GM21526 (cell line): ENCODE measurements around the gene CEACAM4.

Experiments used
- ATAC-seq: cut with Tn5 transposase; IDR thresholded peaks from one replicate; pipeline ENCODE4 v1.9.1; 2021; ENCODE audit warnings: moderate library complexity; ENCODE audit not compliant: unreplicated experiment, low FRiP score

The CEACAM4 gene

GRCh38 chr19:41617941-41618730, 8.7 kb downstream of the CEACAM4 start:
- no peak for ATAC-seq

DNA sequence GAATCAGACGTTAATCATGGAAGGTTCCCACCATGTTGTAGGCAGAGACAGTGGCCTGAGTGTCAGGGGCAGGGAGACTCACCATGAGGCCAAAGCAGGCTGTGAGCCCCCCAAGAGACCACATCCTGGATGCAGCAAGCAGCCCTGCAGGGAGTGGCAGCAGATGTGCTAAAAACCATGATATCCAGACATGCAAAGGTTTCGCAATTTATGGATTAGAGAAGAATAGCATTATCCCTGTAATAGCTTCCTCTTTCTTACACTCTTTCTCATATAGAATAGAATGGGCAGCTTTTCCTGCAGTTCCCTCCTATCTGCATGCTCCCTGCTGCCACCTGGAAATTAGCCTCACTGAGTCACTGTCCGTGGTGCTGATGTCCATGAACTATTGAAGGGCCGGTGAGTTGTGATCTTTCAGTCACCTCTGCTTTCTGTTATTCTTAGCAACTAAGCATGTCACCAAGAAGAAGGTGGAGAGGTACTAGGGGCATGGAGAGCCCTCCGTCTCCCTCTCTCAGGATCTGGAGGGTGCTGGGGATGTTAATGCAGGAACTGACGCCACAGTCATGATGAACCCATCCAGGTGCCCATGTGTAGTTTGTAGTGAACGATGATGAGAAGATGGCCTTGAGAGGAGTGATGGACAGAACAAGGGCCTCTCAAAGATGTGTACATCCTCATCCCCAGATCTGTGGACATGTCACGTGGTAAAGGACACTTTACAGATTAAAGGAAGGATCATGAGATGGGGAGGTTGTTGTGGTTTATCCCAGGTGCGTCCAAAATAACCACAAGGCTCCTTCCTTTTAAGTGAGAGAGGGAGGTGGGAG, 9.9 kb downstream of the CEACAM4 start:
- no peak for ATAC-seq

GRCh38 chr19:41615207-41615606, 11.7 kb downstream of the CEACAM4 start:
- ATAC-seq: no peak

DNA sequence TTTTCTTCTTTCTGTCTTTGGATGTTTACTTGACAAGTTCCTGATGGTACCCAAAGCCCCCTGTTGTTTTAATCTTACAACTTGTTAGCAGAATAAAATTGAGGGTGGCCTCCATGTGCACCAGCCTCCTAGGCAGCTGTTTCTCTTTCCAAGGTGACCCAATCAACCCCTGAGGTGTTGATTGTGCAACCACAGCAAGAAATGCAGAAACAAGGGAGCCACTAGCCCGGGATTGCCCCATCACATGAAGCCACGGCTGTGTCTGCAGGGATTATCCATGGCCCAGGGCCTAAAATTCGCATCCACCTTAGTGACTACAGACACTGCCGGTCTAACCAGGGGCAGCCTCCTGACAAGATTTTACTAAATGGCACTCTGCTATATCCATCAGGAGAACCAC, 14.4 kb downstream of the CEACAM4 start:
- no peak for ATAC-seq

DNA sequence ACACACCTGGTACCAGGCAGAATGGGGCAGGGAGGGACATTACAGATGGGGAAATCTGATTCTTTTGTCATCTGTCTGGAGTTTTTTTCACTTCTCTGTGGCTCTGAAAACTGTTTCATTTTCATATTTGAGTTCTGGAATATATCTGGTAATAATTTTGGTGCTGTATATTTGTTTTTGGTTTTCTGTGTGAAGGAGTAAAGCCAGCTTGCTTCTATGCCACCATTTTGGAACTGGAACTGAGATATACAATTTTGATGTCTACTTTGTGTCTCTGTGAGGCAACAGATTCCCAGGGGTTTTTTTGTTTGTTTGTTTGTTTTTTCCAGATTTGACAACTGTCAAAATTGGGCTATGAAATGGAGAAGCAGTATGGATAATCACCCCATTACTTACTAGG, 16.1 kb downstream of the CEACAM4 start:
- no peak for ATAC-seq

DNA sequence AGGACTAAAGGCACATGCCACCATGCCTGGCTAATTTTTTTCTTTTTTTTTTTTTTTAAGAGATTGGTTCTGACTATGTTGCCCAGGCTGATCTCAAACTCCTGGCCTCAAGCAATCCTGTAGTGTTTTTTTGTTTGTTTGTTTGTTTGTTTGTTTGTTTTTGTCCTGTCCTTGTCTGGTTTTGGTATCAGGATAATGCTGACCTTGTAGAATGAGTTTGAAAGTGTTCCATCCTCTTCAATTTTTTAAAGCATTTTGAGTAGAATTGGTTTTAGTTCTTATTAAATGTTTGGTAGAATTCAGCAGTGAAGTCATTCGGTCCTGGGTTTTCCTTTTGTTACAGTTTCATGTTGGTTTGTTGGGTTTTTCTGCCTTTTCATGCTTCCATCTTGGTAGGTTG, 19.2 kb downstream of the CEACAM4 start:
- ATAC-seq: no peak

GRCh38 chr19:41606215-41606837, 20.5 kb downstream of the CEACAM4 start:
- ATAC-seq: no peak

GRCh38 chr19:41604831-41605230, 22.0 kb downstream of the CEACAM4 start:
- ATAC-seq: no peak

- ATAC-seq: no peak
These were observed 25.1 kb downstream of the CEACAM4 start for GRCh38 chr19:41601771-41602170.

DNA sequence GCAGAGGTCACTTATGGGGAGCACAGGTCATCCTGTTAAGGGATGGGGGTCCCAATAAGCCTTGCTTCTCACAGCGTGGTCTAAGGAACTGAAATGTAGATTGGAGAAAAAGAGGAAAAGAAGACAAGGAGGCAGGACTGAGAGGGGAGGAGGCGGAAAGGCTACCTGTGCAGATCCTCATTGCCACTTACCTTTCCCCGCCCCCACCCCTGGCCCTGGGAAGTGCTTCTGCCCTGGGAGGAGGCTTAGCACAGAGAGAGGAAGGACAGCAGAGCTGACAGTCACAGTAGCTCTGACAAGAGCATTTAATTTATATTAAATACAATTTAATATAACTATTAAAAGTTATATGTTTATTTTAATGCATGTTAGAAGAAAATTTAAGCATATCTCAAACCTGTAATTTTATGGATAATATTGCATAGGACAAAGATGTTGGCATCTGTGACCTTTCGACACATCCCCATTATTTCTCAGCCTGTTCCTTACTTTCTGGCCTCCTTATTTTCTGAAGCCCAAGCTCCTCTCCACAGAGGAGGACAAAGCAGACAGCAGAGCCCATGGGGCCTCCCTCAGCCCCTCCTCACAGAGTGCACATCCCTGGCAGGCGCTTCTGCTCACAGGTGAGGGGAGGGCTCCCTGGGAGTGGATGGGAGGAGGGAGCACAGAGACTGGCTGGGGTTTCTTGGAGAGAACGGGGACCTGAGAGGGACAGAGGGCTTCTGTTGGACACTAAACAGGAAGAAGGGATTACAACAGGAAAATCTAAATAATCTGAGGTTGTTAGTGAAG, 27.5 kb downstream of the CEACAM4 start:
- no peak for ATAC-seq

- ATAC-seq: peak; percentile 71
These were observed 29.3 kb downstream of the CEACAM4 start for GRCh38 chr19:41597600-41598041.

- no peak for ATAC-seq
These were observed 31.0 kb downstream of the CEACAM4 start for GRCh38 chr19:41595890-41596280.

GRCh38 chr19:41595258-41595889, 31.5 kb downstream of the CEACAM4 start:
- ATAC-seq: no peak

DNA sequence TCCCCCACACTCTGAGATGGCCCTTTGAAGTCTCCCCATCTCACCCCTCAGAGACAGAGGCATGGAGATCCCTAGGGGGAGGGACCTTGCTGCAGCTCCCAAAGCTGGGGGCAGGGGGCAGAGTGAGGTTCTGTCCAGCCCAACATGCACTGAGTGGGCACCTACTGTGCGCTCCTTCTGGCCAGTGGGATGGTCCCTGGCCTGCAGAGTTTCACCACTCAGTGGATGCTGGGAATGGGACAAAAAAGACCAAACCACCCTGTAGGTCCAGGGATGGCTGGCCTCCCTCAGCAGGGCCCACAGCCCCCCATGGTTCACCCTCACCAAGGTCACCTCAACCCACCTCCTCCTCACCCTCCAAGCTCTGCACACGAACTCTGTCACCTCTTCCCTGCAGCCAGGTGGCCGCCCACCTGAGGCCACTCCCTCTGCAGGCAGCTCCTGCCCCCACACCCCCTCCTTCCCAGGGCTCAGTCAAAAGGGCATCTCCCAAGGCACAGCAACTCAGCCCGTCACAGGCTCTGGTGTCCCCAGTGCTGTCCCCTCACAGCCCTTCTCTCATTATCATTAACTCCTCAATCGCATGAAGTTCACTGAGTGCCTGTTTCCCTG, 34.8 kb downstream of the CEACAM4 start:
- ATAC-seq: no peak

DNA sequence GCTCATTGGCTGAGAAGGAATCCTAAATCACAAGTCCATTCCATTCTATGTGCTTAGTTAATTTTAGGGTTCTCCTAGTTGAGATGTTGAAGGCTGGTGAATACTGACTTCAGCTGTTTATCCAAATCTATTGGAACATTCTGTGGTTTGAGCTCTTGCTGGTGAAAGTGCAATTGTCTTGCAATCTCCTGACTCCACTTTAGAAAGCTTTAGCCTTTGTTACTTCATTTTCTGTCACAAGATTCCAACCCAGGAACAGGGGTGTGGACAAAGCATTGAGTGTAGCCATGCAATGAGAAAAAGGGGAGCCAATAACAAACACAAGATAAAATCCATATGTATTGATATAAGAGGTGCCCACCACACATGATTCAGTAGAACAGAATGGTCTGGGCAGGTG, 35.9 kb downstream of the CEACAM4 start:
- ATAC-seq: no peak

- no peak for ATAC-seq
These were observed 37.5 kb downstream of the CEACAM4 start for GRCh38 chr19:41589371-41589770.

GRCh38 chr19:41588497-41589209, 38.2 kb downstream of the CEACAM4 start:
- no peak for ATAC-seq

DNA sequence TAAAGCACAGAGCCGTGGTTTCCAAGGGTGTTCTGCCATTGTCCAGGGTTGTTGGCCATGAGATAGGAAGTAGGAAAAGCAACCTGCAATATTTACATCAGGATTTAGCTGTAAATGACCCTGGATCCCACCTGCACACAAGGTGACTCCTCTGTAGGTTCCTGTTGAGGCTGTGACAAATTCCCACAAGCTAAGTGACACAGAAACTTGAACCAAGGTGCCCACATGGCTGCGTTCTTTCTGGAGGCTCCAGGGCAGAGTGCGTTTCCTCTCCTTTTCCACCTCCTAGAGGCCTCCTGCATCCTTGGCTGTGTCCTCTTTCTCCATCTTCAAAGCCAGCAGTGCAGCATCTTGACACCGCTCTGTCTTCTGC, 39.0 kb downstream of the CEACAM4 start:
- ATAC-seq: no peak
